ENCODE results near the gene OR2AE1.
"Not testable (repeated sequence)": the region's sequence is repeated elsewhere in the genome, so short reads cannot be mapped to it uniquely, and the experiment has no call there.

The OR2AE1 gene

GRCh38 chr7:99881370-99881769 lies 4.5 kb upstream of the OR2AE1 start:
- no peak for TF ChIP-seq CTCF (conservative IDR thresholded peaks at IDR 0.05)
- no peak overlapping the region for H3K27ac ChIP-seq

DNA sequence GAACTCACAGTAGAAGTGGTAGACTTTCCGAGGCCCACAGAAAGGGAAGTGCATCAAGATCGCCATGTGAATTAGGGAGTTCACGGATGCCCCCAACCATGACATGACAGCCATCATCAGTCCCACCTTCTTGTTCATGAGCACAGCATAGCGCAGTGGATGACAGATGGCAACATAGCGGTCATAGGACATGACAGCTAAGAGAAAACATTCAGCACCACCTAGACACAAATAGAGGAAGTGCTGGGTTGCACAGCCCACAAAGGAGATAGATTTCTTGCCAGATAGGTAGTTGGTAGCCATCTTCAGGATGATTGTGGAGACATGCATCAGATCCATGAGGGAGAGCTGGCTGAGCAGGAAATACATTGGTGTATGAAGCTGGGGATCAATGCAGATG lies 342 bp downstream of the OR2AE1 start:
- TF ChIP-seq CTCF (conservative IDR thresholded peaks at IDR 0.05): no peak
- H3K27ac ChIP-seq: no peak overlapping the region

DNA sequence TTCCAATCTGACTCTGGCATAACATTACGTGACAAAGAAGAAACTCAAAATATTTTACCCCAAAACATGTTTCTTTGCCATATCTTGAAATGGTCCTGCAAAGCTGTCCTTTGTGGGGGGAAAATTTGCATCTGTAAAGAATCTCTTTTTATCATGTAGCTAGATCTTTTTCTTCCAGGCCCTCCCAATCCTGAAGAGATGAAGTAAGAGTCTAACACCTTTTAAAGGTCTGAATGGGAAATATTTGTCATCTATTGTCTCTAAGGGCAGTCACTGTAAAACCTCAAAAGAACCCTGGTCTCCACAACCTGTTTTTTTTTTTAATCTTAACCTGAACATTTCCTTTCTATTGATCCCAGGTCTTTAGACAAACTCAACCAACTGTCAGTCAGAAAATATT lies 8.6 kb downstream of the OR2AE1 start:
- H3K27ac ChIP-seq: no peak overlapping the region
- TF ChIP-seq CTCF (conservative IDR thresholded peaks at IDR 0.05): no peak

- H3K27ac ChIP-seq: not testable (repeated sequence)
These were observed 9.4 kb downstream of the OR2AE1 start for GRCh38 chr7:99867477-99867876.

DNA sequence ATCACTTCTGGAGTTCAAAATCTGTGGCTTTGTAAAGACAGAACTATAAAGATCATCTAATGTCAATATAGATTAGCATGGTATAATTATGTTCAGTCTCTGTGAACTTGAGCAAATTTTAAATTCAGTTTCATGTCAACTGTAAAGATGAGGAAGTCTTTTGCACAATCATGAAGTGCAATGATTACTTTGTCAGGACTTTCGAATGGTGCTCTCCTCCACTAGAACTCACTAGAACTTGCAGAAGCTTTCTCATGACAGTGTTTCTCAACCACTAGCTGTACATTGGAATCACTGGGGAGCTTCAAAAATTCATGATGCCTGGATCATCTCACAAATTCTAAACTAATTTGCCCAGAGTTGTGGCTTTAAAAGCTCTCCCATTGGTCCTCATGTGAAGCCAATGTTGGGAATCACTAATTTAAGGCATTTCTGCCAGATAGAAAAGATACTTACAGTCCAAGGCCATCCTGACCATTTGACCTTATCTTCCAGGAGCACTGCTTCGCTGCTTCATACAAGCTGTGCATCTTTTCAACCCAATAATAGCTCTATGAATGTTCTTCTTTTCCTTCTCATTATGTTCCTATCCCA lies 12.9 kb downstream of the OR2AE1 start:
- H3K27ac ChIP-seq: no peak overlapping the region
- no peak for TF ChIP-seq CTCF (conservative IDR thresholded peaks at IDR 0.05)

- H3K27ac ChIP-seq: no peak overlapping the region
- no peak for TF ChIP-seq CTCF (conservative IDR thresholded peaks at IDR 0.05)
These were observed 16.3 kb downstream of the OR2AE1 start for GRCh38 chr7:99860281-99861127.

DNA sequence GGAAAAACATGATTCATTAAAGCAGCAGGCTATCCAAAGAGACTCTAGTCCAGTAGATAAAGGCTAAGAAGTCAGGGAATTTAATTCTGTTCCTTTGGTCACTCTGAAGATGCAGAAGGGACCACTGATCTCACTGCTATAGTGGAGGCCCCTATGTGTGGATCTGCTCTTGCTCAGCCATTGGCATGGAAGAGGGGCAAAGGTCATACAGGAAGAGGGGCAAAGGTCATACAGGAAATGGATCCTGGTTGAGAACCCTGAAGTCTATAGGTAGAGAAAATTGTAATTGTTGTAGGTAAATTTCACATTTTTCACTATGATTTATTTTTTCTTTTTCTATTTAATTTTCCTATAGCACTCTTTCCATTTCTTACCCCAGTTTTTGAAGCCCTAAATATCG lies 21.6 kb downstream of the OR2AE1 start:
- no peak overlapping the region for H3K27ac ChIP-seq
- TF ChIP-seq CTCF (conservative IDR thresholded peaks at IDR 0.05): no peak
